GM23248 (cell line): ENCODE results near the gene GCNA. TPM values are rescaled to one million over a fixed set of nuclear protein-coding genes. Genes with fewer than 3 reads are reported as not detected.

Source experiments
- DNase-seq: peaks from one replicate; pipeline ENCODE4 v3.0.0-alpha.2; 2015
- H2AFZ ChIP-seq: fragments of 200-600 bp; sonication (generic); 2 replicates; pipeline ENCODE4 v1.6.1; 2016; ENCODE audit warnings: antibody characterized with exemption
- H3F3A ChIP-seq: fragments of 200-600 bp; sonication (generic); 2 replicates; pipeline ENCODE4 v1.6.1; 2016; ENCODE audit warnings: mild to moderate bottlenecking, antibody characterized with exemption, mixed run types; ENCODE audit not compliant: insufficient read depth
- H3K27ac ChIP-seq: fragments of 200-600 bp; sonication (generic); 2 replicates; pipeline ENCODE4 v1.5.1; 2016; ENCODE audit warnings: mild to moderate bottlenecking
- H3K27me3 ChIP-seq: fragments of 200-600 bp; sonication (generic); replicated peaks from 2 replicates; pipeline ENCODE4 v1.6.1; 2016; ENCODE audit warnings: mild to moderate bottlenecking; ENCODE audit not compliant: insufficient read depth
- H3K36me3 ChIP-seq: fragments of 200-600 bp; sonication (generic); 2 replicates; pipeline ENCODE4 v1.6.1; 2016; ENCODE audit warnings: low read depth, mild to moderate bottlenecking
- H3K4me1 ChIP-seq: fragments of 200-600 bp; sonication (generic); 2 replicates; pipeline ENCODE4 v1.6.1; 2016; ENCODE audit warnings: mild to moderate bottlenecking; ENCODE audit not compliant: insufficient read depth
- H3K4me2 ChIP-seq: fragments of 200-600 bp; sonication (generic); one replicate; pipeline ENCODE4 v1.6.1; 2016; ENCODE audit warnings: mild to moderate bottlenecking; ENCODE audit not compliant: unreplicated experiment
- H3K4me3 ChIP-seq: fragments of 200-600 bp; sonication (generic); 2 replicates; pipeline ENCODE4 v1.5.1; 2016; ENCODE audit warnings: mild to moderate bottlenecking
- H3K79me2 ChIP-seq: fragments of 200-600 bp; sonication (generic); 2 replicates; pipeline ENCODE4 v1.6.1; 2016; ENCODE audit warnings: mild to moderate bottlenecking; ENCODE audit not compliant: insufficient read depth
- H3K9ac ChIP-seq: fragments of 200-600 bp; sonication (generic); 2 replicates; pipeline ENCODE4 v1.6.1; 2016; ENCODE audit warnings: mild to moderate bottlenecking
- H3K9me2 ChIP-seq: fragments of 200-600 bp; sonication (generic); 2 replicates; pipeline ENCODE4 v1.6.1; 2016; ENCODE audit warnings: mixed run types, mild to moderate bottlenecking, moderate library complexity; ENCODE audit not compliant: insufficient read depth
- H3K9me3 ChIP-seq: fragments of 200-600 bp; sonication (generic); one replicate; pipeline ENCODE4 v1.6.1; 2017; ENCODE audit warnings: low read depth
- H4K20me1 ChIP-seq: fragments of 200-600 bp; sonication (generic); 2 replicates; pipeline ENCODE4 v1.6.0; 2016; ENCODE audit not compliant: insufficient read depth
- EZH2 ChIP-seq: fragments of 200-600 bp; sonication (generic); IDR thresholded peaks from 2 replicates; pipeline ENCODE4 v1.6.1; 2018; ENCODE audit warnings: antibody characterized with exemption, mild to moderate bottlenecking; ENCODE audit not compliant: insufficient read depth, poor library complexity, severe bottlenecking
- EZH2phosphoT487 ChIP-seq: fragments of 200-600 bp; sonication (generic); IDR thresholded peaks from 2 replicates; pipeline ENCODE4 v1.6.1; 2018; ENCODE audit warnings: antibody characterized with exemption, moderate library complexity, mild to moderate bottlenecking, low read depth; ENCODE audit not compliant: insufficient read depth
- WGBS, 2 experiments: methylation state at CpG; one replicate each; pipeline ENCODE4 v1.1.6; 2015 to 2017; ENCODE audit warnings: low lambda C conversion rate in 2 of 2, low coverage in 1 of 2; ENCODE audit errors: missing lambda C conversion rate in 2 of 2; 5-methylcytosine and 5-hydroxymethylcytosine counted together
- in situ Hi-C: fragments of 300-500 bp; cut with MboI; formaldehyde crosslinking; loops from 2 replicates; pipeline ENCODE4 v1.15.0; 2020
- polyA plus RNA-seq: library from polyadenylated mRNA; unstranded; fragments of >200 nt; fragmentation: Nextera tagmentation; extraction: Ambion mirVana; gene quantifications from 2 replicates; pipeline ENCODE4 v1.2.1, GENCODE V29; 2016
- total RNA-seq: library from RNA; depleted of rRNA; stranded (reverse); fragments of >200 nt; shearing (Covaris generic); gene quantifications from 2 replicates; pipeline ENCODE4 v1.2.3, GENCODE V29; 2014

Gene GCNA
- total and polyA plus RNA-seq, 2 experiments from 2014 or later: 1.5 to 2.2 TPM

DNA sequence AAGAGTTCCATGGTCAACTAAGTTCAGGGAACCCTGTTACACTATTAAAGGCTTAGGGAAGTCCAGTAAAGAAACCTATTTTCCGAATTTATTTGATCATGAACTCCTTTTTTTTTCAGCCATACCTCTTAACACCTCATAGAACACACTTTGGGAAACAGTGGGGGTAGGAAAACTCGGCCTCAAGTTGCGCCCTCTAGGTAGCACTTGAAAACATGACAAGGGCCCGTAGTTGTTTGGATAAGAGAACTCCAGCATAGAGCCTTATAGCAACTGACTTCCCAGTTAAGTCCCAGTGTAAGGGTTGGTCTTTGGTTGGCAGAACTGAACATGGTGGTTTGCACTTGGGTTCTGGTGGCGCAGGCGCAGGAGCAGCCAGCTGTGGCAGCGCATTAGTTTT is 30.9 kb upstream of the GCNA start:
- Histone ChIP-seq H3K9me2 (no peaks in the 10 kb centered on the region), H3K27me3 (no peaks in the 10 kb centered on the region), H3K9me3 (no peaks in the 10 kb centered on the region), H3K4me1 (peaks cover 20% of the 10 kb centered on the region), H3K36me3 (peaks cover 13% of the 10 kb centered on the region; the same call in 1 of the 2 replicates), H2AFZ (no peak overlapping the region), H3F3A (peaks cover 36% of the 10 kb centered on the region), H3K79me2 (peaks cover 95% of the 10 kb centered on the region), H3K4me3 (no peak overlapping the region), H3K27ac (no peak overlapping the region), H3K9ac (no peak overlapping the region), H4K20me1 (peaks cover 12% of the 10 kb centered on the region; the same call in 1 of the 2 replicates), H3K4me2 (no peak overlapping the region)
- TF ChIP-seq EZH2 (no peak), EZH2phosphoT487 (no peak)
- in situ Hi-C loops: no loop called here
- no peak for DNase-seq
- WGBS, 2 experiments: 98 to 99% methylated on average over 7 of the region's 7 CpGs

DNA sequence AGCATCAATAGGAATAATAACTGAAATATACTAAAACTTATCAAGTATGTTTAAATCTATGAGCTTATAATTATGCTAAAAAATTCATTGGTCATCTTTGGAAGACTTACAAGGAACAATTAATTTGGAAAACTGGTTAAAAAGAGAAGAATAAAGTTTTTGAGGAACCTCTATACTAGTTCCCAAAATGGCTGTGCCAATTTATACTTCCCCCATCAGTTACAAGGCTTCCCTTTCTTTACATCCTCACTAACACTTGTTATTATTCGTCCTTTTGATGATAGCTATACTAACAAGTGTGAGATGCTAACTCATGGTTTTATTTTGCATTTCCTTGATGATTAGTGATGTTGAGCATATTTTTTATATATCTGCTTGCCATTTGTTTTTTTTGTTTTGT is 28.3 kb upstream of the GCNA start:
- no peak overlapping the region for H3K27ac ChIP-seq
- H3K27me3 ChIP-seq: no peaks in the 10 kb centered on the region
- in situ Hi-C loops: no loop called here
- peaks cover 29% of the 10 kb centered on the region; the same call in 1 of the 2 replicates for H3K36me3 ChIP-seq
- peaks cover 22% of the 10 kb centered on the region; the same call in 1 of the 2 replicates for H3F3A ChIP-seq
- no peak overlapping the region for H3K4me2 ChIP-seq
- H3K79me2 ChIP-seq: peaks cover 100% of the 10 kb centered on the region
- DNase-seq: no peak
- H3K9ac ChIP-seq: no peak overlapping the region
- H3K9me2 ChIP-seq: no peaks in the 10 kb centered on the region
- TF ChIP-seq EZH2 (no peak), EZH2phosphoT487 (no peak)
- H3K9me3 ChIP-seq: no peaks in the 10 kb centered on the region
- no peaks in the 10 kb centered on the region; the same call in 1 of the 2 replicates for H4K20me1 ChIP-seq
- H3K4me3 ChIP-seq: no peak overlapping the region
- H3K4me1 ChIP-seq: 0 out of 2 replicates have a peak, but pooled peaks cover 4% of the 10 kb centered on the region
- 94 to 100% methylated on average over 1 of the region's 1 CpG for WGBS, 2 experiments
- H2AFZ ChIP-seq: no peak overlapping the region

DNA sequence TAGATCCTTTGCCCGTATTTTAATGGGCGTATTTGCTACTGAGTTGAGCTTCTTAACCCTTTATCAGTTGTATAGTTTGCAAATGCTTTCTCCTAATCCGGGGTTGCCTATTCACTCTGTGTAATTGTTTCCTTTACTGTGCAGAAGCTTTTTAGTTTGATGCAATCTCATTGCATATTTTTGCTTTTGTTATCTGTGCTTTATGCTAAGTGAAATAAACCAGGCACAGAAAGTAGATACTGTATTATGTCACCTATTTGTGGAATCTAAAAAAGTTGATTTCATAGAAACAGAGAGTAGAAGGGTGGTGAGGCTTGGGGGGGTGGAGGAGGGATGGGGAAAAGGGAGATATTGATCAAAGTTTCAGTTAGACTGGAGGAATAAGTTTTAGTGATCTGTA is 27.7 kb upstream of the GCNA start:
- H3K79me2 ChIP-seq: peaks cover 100% of the 10 kb centered on the region
- no peaks in the 10 kb centered on the region; the same call in 1 of the 2 replicates for H4K20me1 ChIP-seq
- no peaks in the 10 kb centered on the region for H3K9me3 ChIP-seq
- no peak overlapping the region for H3K4me2 ChIP-seq
- 62 to 67% methylated on average over 3 of the region's 3 CpGs for WGBS, 2 experiments
- no peak overlapping the region for H3K27ac ChIP-seq
- in situ Hi-C loops: no loop called here
- no peak overlapping the region for H2AFZ ChIP-seq
- no peak overlapping the region for H3K4me3 ChIP-seq
- H3K36me3 ChIP-seq: peaks cover 33% of the 10 kb centered on the region; the same call in 1 of the 2 replicates
- no peaks in the 10 kb centered on the region for H3K27me3 ChIP-seq
- H3K9ac ChIP-seq: no peak overlapping the region
- H3K4me1 ChIP-seq: 0 out of 2 replicates have a peak, but pooled peaks cover 4% of the 10 kb centered on the region
- peaks cover 16% of the 10 kb centered on the region; the same call in 1 of the 2 replicates for H3F3A ChIP-seq
- no peaks in the 10 kb centered on the region for H3K9me2 ChIP-seq
- no peak for TF ChIP-seq EZH2
- TF ChIP-seq EZH2phosphoT487: no peak
- DNase-seq: no peak

DNA sequence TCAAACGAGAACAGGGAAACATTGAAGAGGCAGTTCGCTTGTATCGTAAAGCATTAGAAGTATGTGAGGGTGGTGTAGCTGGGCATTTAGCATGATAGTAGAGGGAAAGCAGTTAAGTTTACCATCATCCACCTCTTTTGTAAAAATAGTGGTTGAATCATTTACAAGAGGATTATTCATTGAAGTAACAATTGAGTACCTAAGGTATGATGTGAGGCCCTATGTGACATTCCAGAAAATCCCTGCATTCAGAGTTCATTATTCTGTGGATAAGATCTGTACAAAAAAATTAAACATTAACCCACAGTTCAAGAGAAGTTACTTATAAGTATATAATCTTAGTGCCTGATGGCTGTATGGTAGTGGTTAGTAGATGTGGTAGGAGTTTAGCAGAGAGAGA is 22.2 kb upstream of the GCNA start:
- no peaks in the 10 kb centered on the region; the same call in 1 of the 2 replicates for H4K20me1 ChIP-seq
- H3K9me2 ChIP-seq: no peaks in the 10 kb centered on the region
- H3K9ac ChIP-seq: no peak overlapping the region
- H3K4me3 ChIP-seq: no peak overlapping the region
- no peaks in the 10 kb centered on the region for H3K4me1 ChIP-seq
- no peak for DNase-seq
- no peak overlapping the region for H2AFZ ChIP-seq
- no peak for TF ChIP-seq EZH2
- peaks cover 59% of the 10 kb centered on the region for H3K36me3 ChIP-seq
- H3F3A ChIP-seq: peaks cover 16% of the 10 kb centered on the region; the same call in 1 of the 2 replicates
- H3K9me3 ChIP-seq: no peaks in the 10 kb centered on the region
- no peaks in the 10 kb centered on the region for H3K27me3 ChIP-seq
- in situ Hi-C loops: no loop called here
- peaks cover 86% of the 10 kb centered on the region for H3K79me2 ChIP-seq
- no peak overlapping the region for H3K4me2 ChIP-seq
- WGBS, 2 experiments: 69% methylated on average over 3 of the region's 3 CpGs
- no peak overlapping the region for H3K27ac ChIP-seq
